Trophoblast cell (in vitro differentiated cells and primary cell): Measurements from ENCODE around the gene SHISA5. TPM values are rescaled to one million over a fixed set of nuclear protein-coding genes. Genes with fewer than 3 reads are reported as not detected.
"Not testable (repeated sequence)": the region's sequence is repeated elsewhere in the genome, so short reads cannot be mapped to it uniquely, and the experiment has no call there.

Source experiments
- DNase-seq, 2 donors: peaks; one replicate each; pipeline ENCODE4 v3.0.0-alpha.2; 2016
- H2AFZ ChIP-seq: 2 replicates; pipeline ENCODE4 v1.6.1; 2013; ENCODE audit warnings: low read length, moderate library complexity, mild to moderate bottlenecking; ENCODE audit not compliant: insufficient read depth, poor library complexity
- H2AK5ac ChIP-seq: 2 replicates; pipeline ENCODE4 v1.6.1; 2013; ENCODE audit warnings: mild to moderate bottlenecking, low read length
- H2BK120ac ChIP-seq: 2 replicates; pipeline ENCODE4 v1.6.1; 2013; ENCODE audit warnings: low read length, mild to moderate bottlenecking, moderate library complexity; ENCODE audit not compliant: insufficient read depth, poor library complexity
- H2BK12ac ChIP-seq: 2 replicates; pipeline ENCODE4 v1.6.1; 2013; ENCODE audit warnings: mild to moderate bottlenecking, low read length, moderate library complexity
- H2BK5ac ChIP-seq: 2 replicates; pipeline ENCODE4 v1.6.1; 2013; ENCODE audit warnings: low read length, low read depth, moderate library complexity, mild to moderate bottlenecking; ENCODE audit not compliant: poor library complexity
- H3K14ac ChIP-seq: 2 replicates; pipeline ENCODE4 v1.6.1; 2013; ENCODE audit warnings: mild to moderate bottlenecking, low read length
- H3K18ac ChIP-seq: 2 replicates; pipeline ENCODE4 v1.6.1; 2013; ENCODE audit warnings: mild to moderate bottlenecking, low read length
- H3K23ac ChIP-seq: 2 replicates; pipeline ENCODE4 v1.6.1; 2013; ENCODE audit warnings: low read length
- H3K27ac ChIP-seq: 2 replicates; pipeline ENCODE4 v1.5.1; 2013; ENCODE audit warnings: low read depth, mild to moderate bottlenecking, inconsistent platforms, low read length, moderate library complexity
- H3K27me3 ChIP-seq: 2 replicates; pipeline ENCODE4 v1.6.1; 2013; ENCODE audit warnings: inconsistent platforms, mild to moderate bottlenecking, low read length, moderate library complexity; ENCODE audit not compliant: insufficient read depth
- H3K36me3 ChIP-seq, 2 experiments: 1 replicate in 1 of 2; 2 replicates in 1 of 2; pipeline ENCODE4 v1.6.1; 2013; ENCODE audit warnings: low read length in 2 of 2, mild to moderate bottlenecking in 2 of 2, moderate library complexity in 1 of 2; ENCODE audit not compliant: insufficient read depth in 2 of 2, control insufficient read depth in 1 of 2
- H3K4ac ChIP-seq: 2 replicates; pipeline ENCODE4 v1.6.1; 2013; ENCODE audit warnings: low read depth, mild to moderate bottlenecking, low read length, moderate library complexity
- H3K4me1 ChIP-seq, 2 experiments: 1 replicate in 1 of 2; 2 replicates in 1 of 2; pipeline ENCODE4 v1.6.1; 2013; ENCODE audit warnings: low read length in 2 of 2, mild to moderate bottlenecking in 2 of 2, moderate library complexity in 1 of 2; ENCODE audit not compliant: insufficient read depth in 2 of 2, control insufficient read depth in 1 of 2
- H3K4me2 ChIP-seq: 2 replicates; pipeline ENCODE4 v1.6.1; 2013; ENCODE audit warnings: inconsistent platforms, mild to moderate bottlenecking, low read length, moderate library complexity
- H3K4me3 ChIP-seq: 2 replicates; pipeline ENCODE4 v1.5.1; 2013; ENCODE audit warnings: mild to moderate bottlenecking, low read depth, low read length, inconsistent platforms
- H3K79me1 ChIP-seq: one replicate; pipeline ENCODE4 v1.6.1; 2013; ENCODE audit warnings: low read length
- H3K79me2 ChIP-seq: 2 replicates; pipeline ENCODE4 v1.6.1; 2013; ENCODE audit warnings: low read length, mild to moderate bottlenecking; ENCODE audit not compliant: control insufficient read depth, insufficient read depth, poor library complexity
- H3K9ac ChIP-seq: 2 replicates; pipeline ENCODE4 v1.6.1; 2013; ENCODE audit warnings: mild to moderate bottlenecking, low read length
- H3K9me3 ChIP-seq: 2 replicates; pipeline ENCODE4 v1.6.1; 2013; ENCODE audit warnings: low read depth, mild to moderate bottlenecking, control low read depth, inconsistent platforms, low read length; ENCODE audit not compliant: insufficient read depth
- H4K12ac ChIP-seq: 2 replicates; pipeline ENCODE4 v1.6.1; 2013; ENCODE audit warnings: low read depth, mild to moderate bottlenecking, low read length, moderate library complexity
- H4K8ac ChIP-seq: 2 replicates; pipeline ENCODE4 v1.6.1; 2013; ENCODE audit warnings: low read depth, mild to moderate bottlenecking, low read length, moderate library complexity
- H4K91ac ChIP-seq: one replicate; pipeline ENCODE4 v1.6.1; 2013; ENCODE audit warnings: low read depth, mild to moderate bottlenecking, low read length, moderate library complexity
- WGBS: extraction: QIAGEN DNeasy Blood & Tissue Kit; methylation state at CpG from one replicate; pipeline ENCODE4 v1.1.7; 2013; ENCODE audit warnings: missing lambda C conversion rate; ENCODE audit not compliant: insufficient read length, insufficient coverage; ENCODE audit errors: extremely low coverage; 5-methylcytosine and 5-hydroxymethylcytosine counted together
- polyA plus RNA-seq: library from polyadenylated mRNA; stranded (reverse); fragments of 200-250 nt; gene quantifications from 2 replicates; pipeline ENCODE4 v1.2.3, GENCODE V29; 2013

The SHISA5 gene
- polyA plus RNA-seq, result 314 and 318 TPM in 2 replicates

- peak within 1 kb of the TSS; percentile 92 for H2BK5ac ChIP-seq
- H2BK120ac ChIP-seq, result peak within 1 kb of the TSS; percentile 88
- WGBS, result no CpG with 5 or more reads among the region's 66 CpGs
- H3K36me3 ChIP-seq, result peaks cover 10 to 12% of the 10 kb centered on the region in 2 experiments
- no peaks in the 10 kb centered on the region for H3K27me3 ChIP-seq
- H3K4me3 ChIP-seq, result peak within 1 kb of the TSS; percentile 83
- H3K79me2 ChIP-seq, result peaks cover 13% of the 10 kb centered on the region
- peak within 1 kb of the TSS; percentile 29 for H3K9ac ChIP-seq
- H3K27ac ChIP-seq, result peak within 1 kb of the TSS; percentile 81
- H3K9me3 ChIP-seq, result peaks cover 2% of the 10 kb centered on the region
- peak; percentile 34 to 62 for DNase-seq
- peak within 1 kb of the TSS; percentile 33 for H3K23ac ChIP-seq
- peak within 1 kb of the TSS; percentile 95 for H3K14ac ChIP-seq
- H3K18ac ChIP-seq, result peak within 1 kb of the TSS; percentile 98
- H4K12ac ChIP-seq, result peak within 1 kb of the TSS; percentile 85
- H4K91ac ChIP-seq, result peak within 1 kb of the TSS; percentile 99
- H3K4ac ChIP-seq, result peak within 1 kb of the TSS; percentile 85
- H3K79me1 ChIP-seq, result peaks cover 29% of the 10 kb centered on the region
- peak within 1 kb of the TSS; percentile 92 for H4K8ac ChIP-seq
- peak within 1 kb of the TSS; percentile 90 for H2BK12ac ChIP-seq
- H3K4me1 ChIP-seq, result peaks cover 32 to 44% of the 10 kb centered on the region in 2 experiments
- H2AFZ ChIP-seq, result peak within 1 kb of the TSS; percentile 85
- H2AK5ac ChIP-seq, result peak within 1 kb of the TSS; percentile 96
- peak within 1 kb of the TSS; percentile 56 for H3K4me2 ChIP-seq
Observed at GRCh38 chr3:48504051-48504946, at the start of gene SHISA5. Gene SHISA5 (minus strand): TSS chr3:48504174. CDS start chr3:48504094, 80 bp downstream.

- no peak overlapping the region for H4K91ac ChIP-seq
- DNase-seq, result no peak
- no peak overlapping the region for H4K8ac ChIP-seq
- no peak overlapping the region for H3K4me2 ChIP-seq
- H3K9me3 ChIP-seq, result no peaks in the 10 kb centered on the region
- peaks cover 0 to 17% of the 10 kb centered on the region in 2 experiments for H3K36me3 ChIP-seq
- WGBS, result no CpG with 5 or more reads among the region's 5 CpGs
- no peak overlapping the region for H3K27ac ChIP-seq
- no peaks in the 10 kb centered on the region for H3K27me3 ChIP-seq
- H3K79me2 ChIP-seq, result peaks cover 9% of the 10 kb centered on the region
- H3K4me3 ChIP-seq, result no peak overlapping the region
- no peak overlapping the region for H2AK5ac ChIP-seq
- no peak overlapping the region for H4K12ac ChIP-seq
- H3K18ac ChIP-seq, result no peak overlapping the region
- H3K9ac ChIP-seq, result no peak overlapping the region
- peaks cover 19 to 22% of the 10 kb centered on the region in 2 experiments for H3K4me1 ChIP-seq
- H3K4ac ChIP-seq, result no peak overlapping the region
- no peak overlapping the region for H2BK5ac ChIP-seq
- H2BK12ac ChIP-seq, result no peak overlapping the region
- no peak overlapping the region for H2AFZ ChIP-seq
- H2BK120ac ChIP-seq, result no peak overlapping the region
- H3K23ac ChIP-seq, result no peak overlapping the region
- peaks cover 9% of the 10 kb centered on the region for H3K79me1 ChIP-seq
- no peak overlapping the region for H3K14ac ChIP-seq
Observed at GRCh38 chr3:48553361-48553760, 49.4 kb upstream of the SHISA5 start.

- DNase-seq, result peak; percentile 95
- Histone ChIP-seq H3K23ac (no peak overlapping the region), H2BK120ac (peak overlapping the region; percentile 20), H3K18ac (no peak overlapping the region), H2AK5ac (peak overlapping the region; percentile 27), H3K79me2 (peaks cover 9% of the 10 kb centered on the region), H3K9me3 (no peaks in the 10 kb centered on the region), H3K4me2 (no peak overlapping the region), H3K79me1 (peaks cover 9% of the 10 kb centered on the region), H3K27me3 (no peaks in the 10 kb centered on the region), H3K27ac (no peak overlapping the region), H3K4me3 (no peak overlapping the region), H2AFZ (no peak overlapping the region), H2BK5ac (no peak overlapping the region), H4K8ac (no peak overlapping the region), H3K4me1 (peaks cover 19 to 22% of the 10 kb centered on the region in 2 experiments), H2BK12ac (peak overlapping the region; percentile 34), H3K36me3 (peaks cover 8 to 25% of the 10 kb centered on the region in 2 experiments), H4K91ac (peak overlapping the region; percentile 2), H3K9ac (peak overlapping the region; percentile 3), H3K4ac (no peak overlapping the region), H3K14ac (no peak overlapping the region), H4K12ac (no peak overlapping the region)
- WGBS, result no CpG with 5 or more reads among the region's 14 CpGs
Observed at GRCh38 chr3:48552111-48552951, 48.4 kb upstream of the SHISA5 start.

GRCh38 chr3:48551651-48552050 lies 47.7 kb upstream of the SHISA5 start:
- DNase-seq, result peak; percentile 78 to 82
- not testable (repeated sequence) for H2BK5ac ChIP-seq, H3K9ac ChIP-seq, H3K4me2 ChIP-seq, H3K27ac ChIP-seq, H2AFZ ChIP-seq, H3K27me3 ChIP-seq, H3K4ac ChIP-seq, H4K8ac ChIP-seq, H3K79me1 ChIP-seq, H3K14ac ChIP-seq, H3K4me3 ChIP-seq, H3K9me3 ChIP-seq, H3K18ac ChIP-seq, H3K79me2 ChIP-seq, H4K12ac ChIP-seq, H3K23ac ChIP-seq
- peak overlapping the region; percentile 20 for H2BK120ac ChIP-seq
- peaks cover 14 to 30% of the 10 kb centered on the region in 2 experiments for H3K36me3 ChIP-seq
- peaks cover 19 to 22% of the 10 kb centered on the region in 2 experiments for H3K4me1 ChIP-seq
- peak overlapping the region; percentile 2 for H4K91ac ChIP-seq
- peak overlapping the region; percentile 34 for H2BK12ac ChIP-seq
- H2AK5ac ChIP-seq, result peak overlapping the region; percentile 27
- whole genome bisulfite sequencing, result no CpG with 5 or more reads among the region's 7 CpGs
